GM18870 (cell line): Measurements from ENCODE around the gene EPHA10.

Source experiments
- ATAC-seq: cut with Tn5 transposase; IDR thresholded peaks from one replicate; pipeline ENCODE4 v1.9.1; 2021; ENCODE audit warnings: moderate library complexity; ENCODE audit not compliant: unreplicated experiment

Gene EPHA10

GRCh38 chr1:37677808-37678207 is 87.1 kb downstream of the EPHA10 start:
- ATAC-seq: no peak

- ATAC-seq: no peak
These were observed 87.8 kb downstream of the EPHA10 start for GRCh38 chr1:37677143-37677439.

- ATAC-seq: no peak
These were observed 88.4 kb downstream of the EPHA10 start for GRCh38 chr1:37676281-37677142.

DNA sequence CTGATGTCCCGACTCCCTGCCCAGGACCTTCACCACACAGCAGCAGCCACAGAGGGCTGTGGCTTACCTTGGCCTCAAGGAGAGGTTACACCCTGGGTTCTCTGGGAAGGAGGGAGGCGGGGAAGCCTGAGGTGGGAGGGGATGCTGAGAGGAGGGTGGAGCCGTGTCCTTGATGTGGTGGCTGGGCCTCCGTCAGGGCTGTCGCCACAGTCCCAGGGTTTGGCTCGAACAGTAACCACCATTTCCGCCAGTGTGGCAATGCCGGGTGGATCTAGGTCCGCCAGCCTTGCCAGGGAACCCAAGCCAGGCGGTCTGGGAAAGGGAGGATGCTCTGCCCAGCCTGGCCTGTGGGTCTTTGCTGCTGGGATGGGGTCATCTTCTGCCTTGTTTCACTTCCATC is 91.0 kb downstream of the EPHA10 start:
- no peak for ATAC-seq

- ATAC-seq: no peak
These were observed 92.6 kb downstream of the EPHA10 start for GRCh38 chr1:37672136-37672870.

GRCh38 chr1:37671261-37671660 is 93.7 kb downstream of the EPHA10 start:
- no peak for ATAC-seq

DNA sequence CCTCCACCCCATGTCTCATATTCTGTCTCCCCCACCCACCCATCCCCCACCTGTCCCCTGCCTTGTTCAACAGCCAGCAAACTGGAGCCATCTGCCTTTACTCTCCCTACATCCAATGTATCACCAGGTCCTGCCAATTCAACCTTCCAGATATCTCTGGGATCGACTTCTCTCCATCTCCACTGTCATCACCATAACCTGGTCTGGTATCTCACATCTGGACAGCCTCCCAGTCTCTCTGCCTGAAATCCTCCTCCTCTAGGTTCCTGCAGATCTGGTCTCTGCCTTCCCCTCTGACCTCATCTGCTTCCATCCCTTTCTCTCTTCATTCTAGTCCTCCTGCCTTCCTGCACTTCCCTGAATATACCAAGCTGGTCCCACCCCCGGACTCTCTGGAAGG is 94.8 kb downstream of the EPHA10 start:
- ATAC-seq: no peak

GRCh38 chr1:37667023-37667671 is 97.8 kb downstream of the EPHA10 start:
- ATAC-seq: no peak

DNA sequence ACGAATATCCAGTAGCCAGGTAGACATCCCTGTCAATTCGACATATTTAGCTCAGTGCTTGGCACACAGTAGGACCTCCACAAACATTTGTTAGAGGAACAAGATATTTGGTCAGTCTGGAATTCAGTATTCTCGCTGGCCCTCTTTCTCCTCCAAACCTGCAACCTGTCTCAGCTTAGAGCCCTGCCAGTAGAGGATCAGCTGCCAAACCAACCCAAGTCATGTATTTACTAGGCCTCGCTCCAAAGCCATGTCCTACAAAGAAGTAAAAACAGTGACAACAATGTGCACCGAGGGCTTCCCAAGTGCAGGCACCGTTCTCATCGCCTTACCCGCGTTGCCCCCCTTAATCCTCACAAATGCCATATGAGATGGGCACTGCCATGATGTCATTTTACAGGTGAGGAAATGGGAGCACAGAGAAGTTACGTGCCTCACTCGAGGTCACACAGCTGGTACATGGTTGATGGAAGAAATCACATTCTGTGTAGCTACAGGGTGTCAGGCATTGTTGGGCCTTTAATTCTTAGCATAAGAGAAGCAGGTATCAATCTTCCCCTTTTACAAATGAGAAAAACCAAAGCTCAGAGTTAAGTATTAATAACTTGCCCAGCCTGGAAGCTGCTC is 98.6 kb downstream of the EPHA10 start:
- ATAC-seq: no peak
